GM18505 (cell line): ENCODE data around the gene DDR2.
"Not testable (repeated sequence)": the region's sequence is repeated elsewhere in the genome, so short reads cannot be mapped to it uniquely, and the experiment has no call there.

Source experiments
- ATAC-seq: cut with Tn5 transposase; IDR thresholded peaks from one replicate; pipeline ENCODE4 v1.9.1; 2021; ENCODE audit not compliant: unreplicated experiment
- POLR2A ChIP-seq: IDR thresholded peaks from 4 replicates; pipeline ENCODE4 v1.6.1; 2011; ENCODE audit warnings: borderline replicate concordance; ENCODE audit not compliant: insufficient read depth, insufficient read length; ENCODE audit errors: extremely low read depth

DDR2 gene

DNA sequence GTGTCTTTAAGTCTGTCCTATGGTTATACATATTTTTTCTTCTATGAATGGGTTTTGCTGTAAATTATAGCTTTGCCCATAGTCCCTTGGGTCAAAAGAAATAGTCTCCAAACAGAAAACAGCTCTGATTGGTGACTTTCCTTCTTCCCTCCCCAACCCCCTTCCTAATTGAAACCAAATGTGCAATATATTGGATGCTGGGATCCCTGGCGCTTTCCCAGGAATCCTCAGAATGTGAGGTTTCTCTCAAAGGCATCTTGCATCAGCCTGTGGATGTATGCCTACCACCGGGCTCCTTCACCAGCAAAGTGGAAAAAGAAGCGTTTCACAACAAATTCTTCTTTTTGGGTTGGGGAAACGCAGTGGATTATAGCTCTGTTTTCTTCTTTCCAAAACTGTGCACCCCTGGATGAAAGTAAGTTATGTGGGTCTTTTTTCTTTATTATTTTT lies at the start of gene DDR2:
DDR2 (plus strand) TSS at position 248 of the 450 bp plus-strand sequence. CDS start 86,600 bp downstream, outside the sequence.
- no peak for ATAC-seq

DNA sequence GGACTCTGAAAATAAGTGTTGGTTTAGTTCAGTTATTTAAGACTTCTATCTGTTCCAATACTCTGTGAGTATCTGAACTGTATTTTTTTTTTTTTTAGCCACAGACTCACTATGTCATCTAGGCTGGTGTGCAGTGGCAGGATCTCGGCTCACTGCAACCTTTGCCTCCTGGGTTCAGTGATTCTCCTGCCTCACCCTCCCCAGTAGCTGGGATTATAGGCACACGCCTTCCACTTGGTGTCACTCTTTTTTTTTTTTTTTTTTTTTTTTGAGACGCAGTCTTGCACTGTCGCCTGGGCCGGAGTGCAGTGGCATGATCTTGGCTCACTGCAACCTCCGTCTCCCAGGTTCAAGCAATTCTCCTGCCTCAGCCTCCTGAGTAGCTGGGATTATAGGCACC lies 49.4 kb upstream of the DDR2 start:
- ATAC-seq, result not testable (repeated sequence)

More for the DNA sequence above, at the start of gene DDR2:
- no peak for TF ChIP-seq POLR2A

DNA sequence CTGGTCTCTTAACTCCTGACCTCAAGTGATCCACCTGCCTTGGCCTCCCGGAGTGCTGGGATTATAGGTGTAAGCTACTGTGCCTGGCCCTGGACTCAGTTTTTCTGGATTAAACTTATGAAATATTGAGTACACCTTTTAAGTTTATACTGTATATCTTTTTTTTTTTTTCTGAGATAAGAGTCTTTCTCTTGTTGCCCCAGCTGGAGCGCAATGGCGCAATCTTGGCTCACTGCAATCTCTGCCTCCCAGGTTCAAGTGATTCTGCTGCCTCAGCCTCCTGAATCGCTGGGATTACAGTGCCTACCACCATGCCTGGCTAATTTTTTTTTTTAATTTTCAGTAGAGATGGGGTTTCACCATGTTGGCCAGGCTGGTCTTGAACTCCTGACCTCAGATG lies 47.2 kb upstream of the DDR2 start:
- not testable (repeated sequence) for ATAC-seq

DNA sequence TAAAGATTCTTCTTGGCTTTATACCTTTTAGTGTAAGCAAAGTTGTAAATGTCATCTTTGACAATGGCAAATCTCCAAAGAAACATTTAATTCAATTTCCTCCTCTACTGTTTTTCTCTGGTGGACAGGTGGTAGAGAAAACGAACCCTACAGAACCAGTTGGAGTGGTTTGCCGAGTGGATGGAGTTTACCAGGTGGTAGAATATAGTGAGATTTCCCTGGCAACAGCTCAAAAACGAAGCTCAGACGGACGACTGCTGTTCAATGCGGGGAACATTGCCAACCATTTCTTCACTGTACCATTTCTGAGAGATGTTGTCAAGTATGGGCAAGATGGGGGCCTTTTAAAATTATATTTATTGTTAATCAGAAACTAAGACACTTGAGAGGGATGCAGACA lies 44.9 kb upstream of the DDR2 start:
- TF ChIP-seq POLR2A, result no peak
- no peak for ATAC-seq

DNA sequence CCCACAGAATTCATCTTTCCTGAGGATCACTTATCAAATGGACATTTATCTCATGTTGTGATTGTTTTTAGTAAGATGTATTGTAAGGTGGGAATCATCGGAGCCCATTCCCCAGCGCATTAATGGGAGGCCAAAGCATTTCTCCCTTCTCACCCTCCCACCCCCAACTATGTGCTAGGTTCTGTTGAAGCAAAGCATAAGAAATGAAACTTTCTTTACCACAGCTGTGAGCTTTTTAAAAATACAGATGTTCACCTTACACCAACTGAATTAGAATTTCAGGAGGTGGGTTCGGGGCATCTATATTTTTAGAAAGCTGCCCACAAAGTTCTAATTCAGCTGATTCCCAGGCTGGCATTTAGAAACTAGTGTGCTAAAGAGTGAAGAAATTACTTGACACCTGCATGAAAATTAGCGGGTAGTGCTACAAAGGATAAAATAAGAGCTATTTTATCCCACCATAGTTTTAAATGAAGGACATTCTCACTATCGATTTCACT lies 44.5 kb upstream of the DDR2 start:
- TF ChIP-seq POLR2A, result no peak
- ATAC-seq, result no peak

DNA sequence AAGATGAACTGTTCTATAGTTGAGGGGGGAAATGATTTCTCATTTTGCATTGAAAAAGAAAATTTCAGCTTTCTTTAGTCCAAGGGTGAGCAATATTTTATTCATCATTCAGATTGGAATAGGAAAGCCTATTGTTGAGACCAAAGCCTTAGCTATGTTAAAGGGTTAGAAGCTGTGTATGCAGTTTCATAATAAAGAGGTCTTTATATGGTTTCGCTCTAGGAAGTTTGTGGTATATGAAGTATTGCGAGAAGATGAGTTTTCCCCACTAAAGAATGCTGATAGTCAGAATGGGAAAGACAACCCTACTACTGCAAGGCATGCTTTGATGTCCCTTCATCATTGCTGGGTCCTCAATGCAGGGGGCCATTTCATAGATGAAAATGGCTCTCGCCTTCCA lies 42.2 kb upstream of the DDR2 start:
- no peak for TF ChIP-seq POLR2A
- ATAC-seq, result no peak

DNA sequence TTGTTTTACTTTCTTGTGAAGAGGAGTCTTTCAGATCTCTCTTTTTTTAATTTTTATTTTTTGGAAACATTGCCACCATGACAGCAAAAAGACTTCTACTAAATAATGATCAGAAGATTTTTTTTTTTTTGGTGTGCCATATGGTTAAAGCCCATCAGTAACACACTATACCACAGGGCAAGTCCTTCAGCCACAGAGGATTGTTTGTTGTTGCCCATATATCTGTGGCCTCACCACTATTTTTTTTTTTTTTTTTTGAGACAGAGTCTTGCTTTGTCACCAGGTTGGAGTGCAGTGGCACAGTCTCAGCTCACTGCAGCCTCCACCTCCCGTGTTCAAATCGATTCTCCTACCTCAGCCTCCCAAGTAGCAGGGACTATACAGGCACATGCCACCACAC lies 41.6 kb upstream of the DDR2 start:
- no peak for ATAC-seq
- TF ChIP-seq POLR2A, result no peak

DNA sequence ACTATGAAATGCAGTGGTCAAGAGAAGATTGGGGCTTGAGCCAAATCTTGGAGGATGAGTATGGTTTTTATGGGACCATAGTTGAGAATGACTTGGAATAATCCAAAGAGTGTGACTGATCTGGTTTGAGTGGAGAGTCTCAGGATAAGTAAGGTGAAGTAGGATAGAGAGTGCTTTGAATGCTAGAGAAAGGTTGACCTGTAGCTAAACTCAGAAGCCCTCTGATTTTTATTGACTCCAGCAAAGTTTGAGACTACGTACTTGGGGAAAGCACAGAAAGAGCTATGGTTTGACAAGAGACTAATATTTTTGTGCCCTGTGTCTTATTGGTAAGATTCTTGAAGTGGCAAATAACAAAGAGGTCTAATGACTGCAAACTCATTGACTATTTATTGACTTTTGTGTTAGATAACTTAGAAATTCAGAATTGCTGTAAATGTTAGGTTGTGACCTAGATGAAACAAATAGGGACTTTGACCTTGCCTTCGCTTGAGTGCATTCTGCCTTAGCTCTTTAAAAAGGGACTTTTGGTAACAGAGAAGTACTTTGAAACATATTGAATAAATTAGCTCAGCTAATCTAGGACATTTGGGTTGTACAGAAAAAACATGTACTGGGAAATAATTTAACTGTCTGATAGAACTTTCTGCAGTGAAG lies 35.6 kb upstream of the DDR2 start:
- no peak for ATAC-seq

DNA sequence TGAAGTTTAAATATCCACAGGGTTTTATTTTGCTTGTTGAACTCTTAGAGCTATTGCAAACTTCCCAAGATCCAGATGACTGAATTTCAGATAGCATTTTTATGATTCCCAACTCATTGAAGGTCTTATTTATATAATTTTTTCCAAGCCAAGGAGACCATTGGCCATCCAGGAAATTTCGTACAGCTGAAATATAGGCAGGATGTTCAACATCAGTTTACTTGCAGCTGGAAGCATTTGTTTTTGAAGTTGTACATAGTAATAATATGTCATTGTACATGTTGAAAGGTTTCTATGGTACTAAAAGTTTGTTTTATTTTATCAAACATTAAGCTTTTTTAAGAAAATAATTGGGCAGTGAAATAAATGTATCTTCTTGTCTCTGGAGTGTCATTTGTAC lies 32.8 kb upstream of the DDR2 start:
- ATAC-seq, result no peak
- TF ChIP-seq POLR2A, result no peak

More for the DNA sequence above, 35.6 kb upstream of the DDR2 start:
- TF ChIP-seq POLR2A, result no peak

DNA sequence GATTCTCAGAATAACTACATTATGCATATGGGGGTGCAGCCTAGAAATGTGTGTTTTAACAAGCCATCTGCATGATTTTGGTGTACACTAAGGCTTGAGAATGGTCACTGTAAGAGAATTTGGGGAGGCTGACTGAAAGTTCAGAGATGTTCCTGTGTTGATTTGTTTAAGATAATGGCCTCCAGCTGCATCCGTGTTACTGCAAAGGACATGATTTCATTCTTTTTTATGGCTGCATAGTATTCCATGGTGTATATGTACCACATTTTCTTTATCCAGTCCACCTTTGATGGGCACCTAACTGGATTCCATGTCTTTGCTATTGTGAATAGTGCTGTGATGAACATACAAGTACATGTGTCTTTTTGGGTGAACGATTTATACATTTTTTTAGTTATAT lies 29.1 kb upstream of the DDR2 start:
- not testable (repeated sequence) for ATAC-seq

DNA sequence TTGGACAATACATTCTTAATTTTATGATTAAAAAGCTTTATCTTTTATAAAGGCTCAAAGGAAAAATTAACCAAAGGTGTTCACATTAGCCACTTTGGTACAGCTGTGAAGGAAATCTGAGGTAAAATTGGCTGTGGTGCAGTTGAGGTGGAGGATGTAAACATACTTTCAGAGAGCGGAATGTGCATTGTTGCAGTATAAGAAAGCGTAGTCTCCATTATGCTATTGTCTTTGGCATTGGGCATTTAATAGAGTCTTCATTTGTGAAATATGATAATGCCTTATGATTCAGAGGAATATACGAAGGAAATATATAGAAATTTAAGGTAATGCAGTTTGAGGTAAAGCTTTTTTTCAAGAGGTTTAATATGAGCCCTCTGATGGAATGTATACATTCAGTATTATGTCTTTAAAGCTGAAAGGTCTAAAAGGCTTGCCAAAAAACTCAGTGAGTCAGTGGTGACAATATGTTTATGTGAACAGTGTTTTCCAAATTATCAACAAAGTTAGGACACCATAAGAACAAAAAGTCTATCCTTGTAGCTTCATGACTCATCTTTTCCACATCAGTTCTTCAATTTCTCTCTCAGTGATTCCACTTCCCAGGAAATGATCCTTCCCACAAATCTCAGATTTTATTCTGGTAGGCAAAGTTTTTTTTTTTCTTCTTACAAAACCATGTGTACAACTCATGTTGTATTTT lies 26.9 kb upstream of the DDR2 start:
- no peak for ATAC-seq
- TF ChIP-seq POLR2A, result no peak

DNA sequence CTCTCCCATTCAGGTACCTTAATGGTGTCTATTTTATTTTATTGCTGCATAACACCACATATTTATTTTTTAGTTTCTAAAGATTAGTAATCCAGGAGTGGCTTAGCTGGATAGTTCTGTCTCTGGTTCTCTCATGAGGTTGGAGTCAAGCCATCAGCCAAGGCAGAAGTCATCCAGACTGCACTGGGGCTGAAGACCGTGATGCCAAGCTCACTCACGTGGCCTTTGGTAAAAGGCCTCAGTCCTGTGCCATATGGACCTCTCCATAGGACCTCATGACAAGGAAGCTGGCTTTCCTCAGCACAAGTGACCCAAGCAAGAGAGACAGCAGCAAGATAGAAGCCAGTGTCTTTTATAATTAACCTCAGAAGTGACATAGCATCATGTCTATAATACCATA lies 23.0 kb upstream of the DDR2 start:
- no peak for TF ChIP-seq POLR2A
- no peak for ATAC-seq

DNA sequence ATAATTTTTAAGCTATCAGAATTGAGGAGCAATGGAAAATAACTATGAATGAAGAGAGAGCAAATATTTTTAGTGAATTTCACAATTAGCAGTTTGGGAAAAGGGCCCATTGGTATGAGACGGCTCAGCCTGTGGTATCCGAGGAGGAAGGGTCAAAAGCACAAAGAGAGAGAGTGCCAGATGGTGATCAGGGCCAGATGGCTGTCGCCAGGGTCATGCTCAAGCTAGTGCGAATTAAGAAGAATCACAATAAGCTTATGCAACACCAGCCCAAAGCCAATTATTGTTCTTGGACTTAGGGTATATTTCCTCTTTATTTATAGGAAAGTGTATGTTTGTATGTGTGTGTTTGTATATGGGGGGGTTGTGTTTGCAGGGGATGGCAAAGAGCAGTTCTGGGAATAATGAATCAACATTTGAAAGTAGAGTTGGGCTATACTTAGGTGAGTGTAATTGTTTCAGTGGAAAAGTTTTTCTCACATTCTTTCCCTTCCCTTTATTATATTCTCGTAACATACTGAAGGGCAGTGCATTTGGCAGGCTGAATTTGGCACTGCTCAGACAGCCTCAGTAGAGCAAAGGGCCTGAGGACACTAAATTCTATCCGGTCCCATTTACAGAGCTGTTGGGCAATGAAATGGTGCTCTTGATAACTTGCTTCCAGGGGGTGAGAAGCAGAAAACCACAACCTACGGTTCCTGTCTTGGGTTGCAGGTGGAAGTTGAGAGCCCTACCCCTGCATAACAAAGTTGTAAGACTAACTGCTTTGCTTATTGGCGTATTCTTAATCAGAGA lies 19.5 kb upstream of the DDR2 start:
- TF ChIP-seq POLR2A, result no peak
- ATAC-seq, result no peak

DNA sequence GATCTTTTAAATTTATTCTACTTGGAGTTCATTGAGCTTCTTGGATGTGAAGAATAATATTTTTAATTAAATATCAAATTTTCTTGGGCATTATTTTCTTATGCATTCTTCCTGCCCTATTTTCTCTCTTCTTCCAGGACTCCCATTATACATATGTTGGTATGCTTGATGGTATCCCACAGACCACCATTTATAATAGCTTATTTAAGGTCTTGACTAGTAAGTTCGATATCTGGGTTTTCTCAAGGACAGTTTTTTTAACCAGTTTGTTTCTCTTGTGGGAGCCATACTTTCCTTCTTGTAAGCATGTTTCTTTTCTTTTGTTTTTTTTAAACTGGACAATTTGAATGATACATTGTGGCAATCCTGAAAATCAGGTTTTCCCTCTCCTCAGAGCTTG lies 15.4 kb upstream of the DDR2 start:
- no peak for ATAC-seq

More for the DNA sequence above, 15.4 kb upstream of the DDR2 start:
- no peak for TF ChIP-seq POLR2A
